Activated CD8-positive, alpha-beta memory T cell treated with anti-CD3 and anti-CD28 coated beads, Interleukin-2, amount 50 U/mL, for 24 hours (primary cell): ENCODE results near the gene LGALS9B.
"Not testable (repeated sequence)": the region's sequence is repeated elsewhere in the genome, so short reads cannot be mapped to it uniquely, and the experiment has no call there.

Experiments
- DNase-seq: peaks from one replicate; pipeline ENCODE4 v3.0.0-alpha.2; 2020; ENCODE audit errors: extremely low read depth

LGALS9B gene

DNA sequence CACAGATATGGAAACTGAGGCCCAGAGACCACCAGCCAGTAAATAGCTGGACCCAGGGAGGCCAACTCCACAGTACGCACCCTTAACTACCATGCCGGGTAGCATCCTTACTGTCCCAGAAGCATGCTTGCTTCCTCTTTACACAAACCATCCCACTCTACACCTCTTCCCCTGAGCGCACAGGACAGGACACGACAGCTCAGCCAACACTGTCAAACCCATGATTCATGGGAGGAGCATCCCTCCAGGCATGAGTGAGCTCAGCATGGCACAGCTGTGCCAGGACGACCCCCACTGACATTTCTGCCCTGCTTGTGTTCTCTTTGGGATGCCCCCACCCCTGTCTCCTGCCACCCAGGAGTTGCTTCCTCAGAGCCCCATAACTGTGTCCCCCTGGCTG is 340 bp downstream of the LGALS9B start:
- not testable (repeated sequence) for DNase-seq

DNA sequence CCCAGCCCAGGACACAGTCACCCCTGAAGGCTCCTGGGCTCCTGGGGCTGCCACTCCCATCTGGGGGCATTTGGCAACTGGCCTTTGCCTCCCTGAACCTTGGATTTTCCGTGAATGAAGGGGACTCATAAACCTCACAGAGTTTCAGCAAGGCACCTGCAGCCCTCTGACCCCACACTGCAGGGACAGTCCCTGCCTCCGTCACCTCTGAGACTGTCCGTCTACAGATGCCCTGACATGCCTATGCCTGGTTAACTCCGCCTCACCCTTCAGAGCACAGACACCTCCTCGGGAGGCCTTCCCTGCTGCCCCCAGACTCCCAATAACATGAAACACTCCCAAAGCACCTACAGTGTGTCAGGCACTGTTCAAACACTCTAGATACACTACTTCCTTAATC is 786 bp downstream of the LGALS9B start:
- not testable (repeated sequence) for DNase-seq

DNA sequence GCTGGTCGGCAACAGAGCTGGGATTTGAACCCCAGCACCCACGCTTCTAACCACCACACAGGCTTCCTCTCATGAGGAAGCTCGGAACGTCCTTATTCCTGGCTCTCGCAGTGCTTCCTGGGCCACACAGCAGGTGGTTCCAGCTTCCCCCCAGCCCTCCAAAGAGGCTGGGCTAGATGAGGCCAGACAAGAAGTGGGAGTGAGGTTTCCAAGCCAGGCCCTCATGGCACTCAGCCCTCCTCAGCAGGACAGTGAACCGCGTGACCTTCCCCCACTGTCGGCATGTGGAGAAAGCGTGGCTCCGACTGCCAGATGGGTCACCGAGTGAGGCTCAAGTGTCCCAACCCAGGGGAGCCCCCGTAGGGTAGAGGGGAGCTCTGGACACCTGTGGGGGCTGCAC is 1.8 kb downstream of the LGALS9B start:
- DNase-seq, result not testable (repeated sequence)

DNA sequence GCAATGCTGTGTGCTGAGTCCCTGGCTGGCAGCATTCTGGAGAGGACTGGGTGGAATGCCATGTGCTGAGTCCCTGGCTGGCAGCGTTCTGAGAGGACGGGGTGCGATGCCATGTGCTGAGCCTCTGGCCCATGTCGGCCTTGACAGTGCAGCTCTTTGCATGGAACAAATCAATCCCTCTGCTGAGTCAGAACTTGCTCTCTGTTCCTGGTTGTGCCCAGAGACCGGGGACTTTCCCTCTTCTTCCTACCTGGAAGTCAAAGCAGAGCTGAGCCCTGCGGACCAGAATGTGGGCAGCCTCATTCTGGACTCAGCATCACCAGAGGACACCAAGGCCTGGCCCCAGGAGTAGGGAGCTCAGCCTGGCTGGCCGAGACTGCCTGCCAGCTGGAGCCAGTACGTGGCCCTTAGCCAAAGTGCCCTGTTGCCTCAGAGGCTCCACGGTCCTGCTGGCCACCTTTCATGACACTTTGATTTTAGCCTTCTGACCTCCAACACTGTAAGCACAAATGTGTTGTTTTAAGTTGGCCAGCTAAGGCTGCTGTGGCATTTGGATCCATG is 2.4 kb downstream of the LGALS9B start:
- DNase-seq, result not testable (repeated sequence)

DNA sequence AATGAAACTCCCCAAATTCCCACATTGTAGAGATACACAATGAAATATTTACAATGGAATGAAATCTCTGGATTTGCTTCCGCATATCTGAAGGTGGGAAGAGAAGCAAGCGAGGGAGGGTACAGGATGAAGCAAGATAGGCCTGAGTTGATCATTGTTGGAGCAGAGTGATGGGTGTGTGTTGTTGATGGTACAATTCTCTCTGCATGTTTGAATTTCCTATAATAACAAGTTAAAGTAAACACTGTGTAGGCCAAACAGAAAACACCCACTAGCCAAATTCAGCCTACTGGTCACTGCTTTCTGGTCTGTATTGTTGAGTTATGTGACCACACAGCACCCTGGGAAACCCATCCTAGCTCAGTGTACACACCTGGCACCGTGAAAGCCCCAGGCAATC is 5.2 kb downstream of the LGALS9B start:
- DNase-seq, result not testable (repeated sequence)

DNA sequence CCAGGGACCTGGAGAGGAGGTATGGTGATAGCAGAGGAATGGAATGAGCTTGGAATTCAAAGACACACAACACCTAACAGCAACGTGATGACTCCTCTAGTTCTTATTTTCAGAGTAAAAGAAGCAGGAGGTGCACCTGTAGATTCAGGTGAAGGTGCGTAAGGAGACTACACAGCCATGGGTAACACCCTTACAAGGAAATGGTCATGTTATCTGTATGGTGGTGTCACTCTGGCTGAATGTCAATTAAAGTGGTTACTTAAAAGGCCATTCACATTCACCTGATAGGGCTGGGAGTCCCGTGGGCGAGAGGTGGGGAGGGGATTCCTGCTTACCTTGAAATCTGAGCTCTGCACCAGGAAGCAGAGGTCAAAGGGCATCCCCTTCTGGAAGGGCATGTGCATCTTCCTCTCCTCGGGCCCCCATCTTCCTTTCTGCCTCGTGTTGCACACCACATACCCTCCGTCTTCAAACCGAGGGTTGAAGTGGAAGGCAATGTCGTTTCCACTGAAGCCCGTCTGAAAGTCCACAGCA is 9.4 kb downstream of the LGALS9B start:
- DNase-seq, result not testable (repeated sequence)

DNA sequence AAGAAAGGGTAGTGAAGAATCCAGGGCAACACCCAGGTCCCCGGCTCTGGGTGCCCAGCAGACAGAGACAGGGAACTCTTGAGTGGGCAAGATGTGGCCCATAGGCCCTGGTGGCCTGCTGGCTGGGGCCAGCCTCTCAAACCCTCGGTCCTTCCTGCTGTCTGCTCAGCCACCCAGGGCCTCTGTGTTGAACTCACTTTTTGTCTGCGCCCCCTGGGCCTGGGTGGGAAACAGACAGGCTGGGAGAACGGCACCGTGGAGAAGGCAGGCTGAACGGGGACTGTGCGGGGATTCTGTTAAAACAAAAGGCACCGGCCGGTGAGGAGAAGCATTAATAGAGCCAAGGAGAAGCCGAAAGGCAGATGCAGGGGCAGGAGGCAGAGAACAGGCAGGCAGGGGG is 12.2 kb downstream of the LGALS9B start:
- DNase-seq, result not testable (repeated sequence)

DNA sequence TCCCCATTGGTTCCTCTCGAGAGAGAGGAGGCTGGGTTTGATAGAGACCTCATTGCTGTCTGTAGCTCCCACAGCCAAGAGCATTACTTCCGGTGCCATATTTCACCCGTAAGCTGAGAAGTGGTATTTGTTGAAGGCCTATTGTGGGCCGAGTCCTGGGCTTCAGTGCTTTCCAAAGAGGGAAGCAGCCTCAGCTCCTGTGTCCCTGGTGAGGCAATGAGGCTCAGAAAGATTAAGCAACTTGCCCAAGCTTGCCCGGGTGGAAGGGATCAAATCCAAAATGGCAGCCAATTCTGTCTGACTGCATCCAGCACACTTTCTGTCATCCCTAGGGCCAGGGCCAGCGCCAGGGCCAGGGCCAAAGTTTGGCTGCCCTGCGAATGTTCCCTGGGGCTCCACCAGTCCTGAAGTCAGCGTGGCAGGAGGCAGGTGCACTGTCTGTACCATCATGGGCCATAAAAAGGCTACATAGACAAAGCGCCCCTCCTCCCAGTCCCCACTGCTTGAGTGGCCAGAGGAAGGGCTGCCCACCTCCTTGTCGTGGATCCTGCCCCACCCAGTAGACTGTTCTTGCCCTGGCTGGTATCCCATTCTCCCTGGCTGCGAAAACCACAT is 13.4 kb downstream of the LGALS9B start:
- DNase-seq, result not testable (repeated sequence)

DNA sequence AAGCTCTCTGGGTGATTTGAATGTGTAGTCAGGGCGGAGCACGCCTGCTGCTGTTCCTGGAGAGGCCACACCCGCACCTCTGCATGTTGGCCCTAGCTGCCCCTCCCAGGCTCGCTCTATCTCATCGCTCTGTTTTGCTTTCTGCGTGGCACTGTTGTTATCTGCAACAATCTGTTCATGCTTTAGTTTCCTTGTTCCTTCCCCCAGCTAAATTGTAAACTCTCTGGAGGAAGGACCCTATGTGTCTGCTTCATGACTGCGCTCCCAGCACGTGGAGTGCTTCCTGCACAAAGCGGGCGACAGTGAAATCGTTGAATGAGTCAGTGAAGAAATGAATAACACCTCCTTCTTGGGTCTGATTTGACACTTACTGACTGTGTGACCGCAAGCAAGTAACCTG is 16.5 kb downstream of the LGALS9B start:
- DNase-seq, result not testable (repeated sequence)

DNA sequence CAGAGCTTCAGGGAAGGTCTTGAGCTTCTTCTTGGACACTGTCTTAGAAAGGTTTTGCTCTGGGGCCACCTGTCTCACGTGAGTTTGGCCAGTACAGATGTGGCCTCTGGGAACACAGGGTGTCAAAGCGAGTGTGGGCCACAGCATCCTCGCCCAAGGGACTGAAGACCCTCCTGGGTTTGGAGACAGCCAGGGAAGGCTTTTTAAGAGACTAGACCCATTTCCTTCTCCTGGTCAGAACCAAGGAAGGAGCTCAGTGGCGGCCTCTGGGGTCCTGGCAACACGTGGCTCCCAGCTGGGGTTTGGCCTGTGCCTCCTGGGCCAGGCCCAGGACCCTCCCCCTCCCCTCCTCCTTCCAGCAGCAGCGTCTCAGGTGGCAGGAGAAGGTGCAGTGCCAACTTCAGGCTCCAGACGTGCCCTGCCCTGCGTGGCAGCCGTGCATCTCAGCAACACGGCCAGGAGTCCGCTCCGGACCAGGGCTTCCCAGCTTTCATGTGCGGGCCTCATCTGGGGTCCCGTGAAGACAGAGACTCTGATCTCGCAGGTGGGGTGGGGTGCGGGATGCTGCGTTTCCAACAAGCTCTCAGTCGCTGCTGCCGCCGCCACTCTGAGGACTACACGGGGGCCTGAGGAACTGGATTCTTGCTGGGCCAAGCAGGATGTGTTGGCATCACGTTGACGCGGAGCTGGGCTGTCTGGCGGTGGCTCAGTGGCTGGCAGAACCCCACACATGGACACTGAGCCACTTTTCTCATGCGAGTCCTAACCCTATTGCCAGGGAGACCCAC is 19.6 kb downstream of the LGALS9B start:
- not testable (repeated sequence) for DNase-seq

DNA sequence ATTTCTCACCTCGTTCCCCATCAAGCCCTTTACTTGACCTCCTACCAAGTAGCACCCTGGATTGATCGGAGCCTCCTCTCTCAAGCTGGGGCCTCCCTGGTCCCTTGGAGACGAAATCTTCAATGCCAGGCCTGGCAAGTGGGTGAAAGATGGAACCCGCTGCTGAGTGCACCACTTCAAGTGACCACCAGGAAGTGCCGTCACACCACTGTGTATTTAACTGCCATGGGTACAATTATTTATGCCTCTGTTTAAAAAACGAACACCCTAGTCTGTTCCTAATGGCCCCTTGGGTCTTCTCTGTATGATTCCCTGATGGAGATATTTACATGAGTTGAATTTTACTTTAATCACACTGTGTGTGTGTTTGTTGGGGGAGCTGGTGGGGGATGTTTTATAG is 20.4 kb downstream of the LGALS9B start:
- not testable (repeated sequence) for DNase-seq

DNA sequence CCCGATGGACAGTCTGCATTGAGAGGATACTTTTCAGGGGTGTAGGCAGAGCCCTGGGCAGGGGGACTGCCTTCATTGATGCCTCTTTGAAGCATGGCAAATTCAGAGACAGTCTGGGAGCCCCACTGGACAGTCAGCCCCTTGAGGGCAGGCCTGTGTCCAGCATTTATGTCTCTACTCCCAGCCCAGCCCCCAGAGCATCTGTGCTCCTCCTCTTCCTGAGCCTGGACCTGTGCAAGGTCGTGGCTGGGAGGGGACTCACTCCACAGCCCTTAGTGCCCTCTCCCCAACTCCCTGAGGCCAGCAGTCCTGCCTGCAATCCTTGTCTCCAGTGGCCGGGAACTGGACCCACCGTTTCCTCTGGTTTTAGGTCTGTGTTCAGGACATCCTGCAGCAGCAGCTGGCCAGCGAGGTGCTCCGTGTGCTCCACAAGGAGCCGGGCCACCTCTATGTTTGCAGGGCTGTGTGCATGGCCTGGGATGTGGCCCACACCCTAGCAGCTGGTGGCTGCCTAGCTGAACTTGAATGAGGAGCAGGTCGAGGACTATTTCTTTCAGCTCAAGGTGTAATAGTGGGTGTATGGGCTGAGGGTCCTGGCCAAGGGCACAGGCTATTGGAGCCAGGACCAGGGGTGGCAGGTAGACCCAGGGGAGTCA is 22.6 kb downstream of the LGALS9B start:
- DNase-seq, result not testable (repeated sequence)

DNA sequence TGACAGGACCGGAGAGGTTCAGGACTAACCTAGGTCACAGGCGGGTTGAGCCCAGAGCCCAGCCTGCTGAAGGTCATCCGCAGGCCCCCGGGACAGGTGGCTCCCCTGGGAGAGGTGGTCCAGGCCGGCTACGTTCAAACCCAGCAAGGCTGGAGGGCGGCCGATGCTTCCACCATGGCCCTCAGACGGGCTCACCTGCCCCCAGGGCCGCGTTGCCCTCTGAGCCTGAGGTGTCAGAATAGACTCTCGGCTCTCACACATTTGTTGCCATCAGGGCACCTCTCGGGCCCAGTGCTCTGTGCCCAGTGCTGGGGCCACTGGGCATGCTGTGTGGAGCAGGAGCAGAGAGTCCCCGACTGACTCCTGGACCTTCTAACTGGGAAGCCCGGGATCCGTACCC is 23.2 kb downstream of the LGALS9B start:
- DNase-seq, result not testable (repeated sequence)

DNA sequence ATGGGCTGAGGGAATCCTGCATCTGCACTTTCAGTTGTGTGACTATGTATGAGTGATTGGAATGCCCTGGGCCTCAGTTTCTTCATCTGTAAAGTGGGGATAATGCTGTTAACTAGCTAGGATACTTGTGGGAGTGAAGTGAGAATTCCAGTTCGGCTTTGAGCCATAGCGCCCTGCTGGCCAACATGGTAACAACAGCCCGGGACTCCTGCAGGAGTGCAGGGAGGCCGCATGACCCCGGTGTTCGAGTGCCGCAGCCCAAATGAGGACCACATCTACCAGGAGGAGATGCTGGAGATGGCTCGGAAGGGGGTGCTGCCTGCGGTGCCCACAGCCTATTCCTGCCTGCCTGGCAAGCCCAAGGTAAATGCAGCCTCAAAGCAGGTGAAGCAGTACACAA is 23.7 kb downstream of the LGALS9B start:
- DNase-seq, result not testable (repeated sequence)

DNA sequence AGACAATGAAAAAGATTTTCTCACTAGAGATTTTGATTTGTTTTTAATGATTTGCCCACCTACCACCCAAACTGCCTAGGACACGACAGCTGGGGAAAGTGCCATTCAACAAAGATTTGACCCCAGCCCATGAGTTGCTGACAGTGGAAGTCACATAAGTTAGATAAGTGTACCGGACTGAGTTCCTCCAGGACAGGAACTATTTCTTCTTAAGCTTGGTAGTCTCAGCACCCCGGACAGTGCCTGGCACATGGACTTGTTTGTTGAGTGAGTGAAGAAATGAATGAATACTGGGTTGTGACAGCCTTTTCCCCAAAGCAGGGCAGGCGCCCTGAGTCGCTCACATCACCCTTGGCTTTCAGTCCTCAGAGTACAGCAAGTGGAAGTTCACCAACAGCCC is 26.7 kb downstream of the LGALS9B start:
- DNase-seq, result not testable (repeated sequence)

DNA sequence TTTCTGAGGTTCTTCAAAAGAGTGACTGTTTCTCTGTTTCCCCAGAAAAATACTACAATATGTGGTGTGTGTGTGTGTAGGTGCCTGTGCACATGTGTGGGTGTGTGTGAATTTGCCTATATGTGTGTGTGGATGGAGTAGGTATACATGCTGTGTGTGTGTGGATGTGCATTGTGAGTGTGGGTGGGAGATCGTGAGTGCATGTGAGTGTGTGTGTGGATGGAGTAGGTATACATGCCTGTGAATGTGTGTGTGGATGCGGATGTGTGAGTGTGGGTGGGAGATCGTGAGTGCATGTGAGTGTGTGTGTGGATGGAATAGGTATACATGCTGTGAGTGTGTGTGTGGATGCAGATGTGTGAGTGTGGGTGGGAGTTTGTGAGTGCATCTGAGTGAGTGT is 32.2 kb downstream of the LGALS9B start:
- not testable (repeated sequence) for DNase-seq

DNA sequence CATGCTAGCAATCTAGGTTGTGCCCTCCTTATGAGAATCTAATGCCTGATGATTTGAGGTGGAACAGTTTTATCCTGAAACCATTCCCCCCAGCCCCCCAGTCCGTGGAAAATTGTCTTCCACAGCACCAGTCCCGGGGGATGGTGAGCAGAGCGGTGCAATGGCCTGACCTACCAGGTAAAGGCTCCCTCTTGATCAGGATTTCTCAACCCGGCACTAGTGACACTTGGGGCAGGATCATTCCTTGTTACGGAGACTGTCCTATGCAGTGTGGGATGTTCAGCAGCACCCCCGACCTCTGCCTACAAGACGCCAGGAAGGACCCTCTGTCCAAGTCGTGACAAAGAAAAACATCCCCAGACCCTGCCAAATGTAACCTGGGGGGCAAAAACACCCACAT is 34.0 kb downstream of the LGALS9B start:
- not testable (repeated sequence) for DNase-seq

DNA sequence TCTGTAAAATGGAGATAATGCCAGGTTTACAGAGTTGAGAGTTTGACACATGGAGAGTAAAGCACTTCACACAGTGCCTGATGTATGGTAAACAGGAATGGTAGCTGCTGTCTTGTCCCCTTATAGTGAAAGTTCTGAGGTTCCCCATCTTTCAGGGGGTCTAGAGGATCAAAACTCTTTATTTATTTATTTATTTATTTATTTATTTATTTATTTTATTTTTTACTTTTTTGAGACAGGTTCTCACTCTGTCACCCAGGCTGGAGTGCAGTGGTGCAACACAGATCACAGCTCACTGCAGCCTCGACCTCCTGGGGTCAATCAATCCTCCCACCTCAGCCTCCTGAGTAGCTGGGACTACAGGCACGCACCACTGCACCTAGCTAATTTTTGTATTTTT is 40.1 kb downstream of the LGALS9B start:
- not testable (repeated sequence) for DNase-seq

DNA sequence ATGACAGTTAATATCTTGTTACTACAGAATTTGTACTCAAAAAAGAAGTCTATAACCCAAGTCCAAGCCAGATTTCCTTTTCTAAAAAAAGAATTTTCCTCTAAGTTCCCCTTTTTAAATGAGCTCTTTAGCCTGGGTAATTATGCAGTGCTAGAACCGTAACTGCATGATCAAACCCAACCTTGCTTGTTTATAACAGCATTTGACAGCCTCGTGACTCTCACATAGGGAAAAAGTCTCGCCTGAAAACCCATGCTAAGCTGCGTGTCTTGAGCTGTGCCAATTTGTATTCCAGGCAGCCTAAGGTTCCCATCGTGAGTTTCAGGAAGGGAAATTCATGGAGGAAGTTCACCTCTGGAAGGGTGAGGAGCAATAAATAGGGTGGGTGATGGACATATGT is 44.5 kb downstream of the LGALS9B start:
- DNase-seq, result not testable (repeated sequence)

DNA sequence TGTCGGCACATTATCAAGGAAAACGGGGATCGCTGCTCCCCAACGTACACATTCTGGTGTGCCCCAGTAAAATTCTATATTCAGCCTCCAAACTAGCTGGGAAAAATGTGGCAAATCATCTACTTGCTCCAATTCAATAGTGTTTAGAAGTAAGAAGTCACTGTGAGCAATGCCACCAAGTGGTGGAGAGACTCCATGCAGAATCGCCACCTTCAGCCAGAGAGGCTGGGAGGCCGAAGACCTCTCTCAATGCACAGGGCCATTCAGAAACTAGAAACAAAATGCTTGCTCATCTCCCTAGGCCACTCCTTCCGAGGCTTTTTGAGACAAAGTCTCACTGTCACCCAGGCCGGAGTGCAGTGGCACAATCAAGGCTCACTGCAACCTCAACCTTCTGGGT is 48.5 kb downstream of the LGALS9B start:
- DNase-seq, result not testable (repeated sequence)

DNA sequence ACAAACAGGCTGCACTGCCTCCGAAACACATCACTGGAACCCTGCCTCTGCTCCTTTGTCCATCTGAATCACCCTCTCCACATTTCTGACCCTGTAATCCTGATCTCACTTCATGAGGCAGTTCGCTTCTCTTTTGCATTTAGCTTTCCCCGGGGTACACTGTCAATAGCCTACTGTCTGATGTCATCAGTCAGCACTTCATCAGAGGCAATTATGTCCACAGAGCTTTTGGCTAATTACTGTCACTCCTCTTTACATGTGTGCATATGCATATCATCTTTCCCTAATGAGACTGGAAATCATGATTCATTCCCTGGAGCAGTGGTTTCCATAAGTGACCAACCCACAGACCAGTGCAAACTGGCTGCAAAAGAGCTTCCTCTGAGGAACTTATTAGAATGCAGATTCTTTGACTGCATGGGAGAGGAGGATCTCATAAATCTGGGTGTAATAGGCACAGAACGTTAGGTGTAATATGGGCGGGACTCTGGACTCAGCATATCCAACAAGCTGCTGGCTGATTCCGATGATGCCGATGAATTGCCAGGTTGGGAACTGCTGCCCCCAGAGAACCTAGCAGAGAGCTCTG is 49.8 kb downstream of the LGALS9B start:
- not testable (repeated sequence) for DNase-seq
